ENCODE data around the gene COMMD2.

DNA sequence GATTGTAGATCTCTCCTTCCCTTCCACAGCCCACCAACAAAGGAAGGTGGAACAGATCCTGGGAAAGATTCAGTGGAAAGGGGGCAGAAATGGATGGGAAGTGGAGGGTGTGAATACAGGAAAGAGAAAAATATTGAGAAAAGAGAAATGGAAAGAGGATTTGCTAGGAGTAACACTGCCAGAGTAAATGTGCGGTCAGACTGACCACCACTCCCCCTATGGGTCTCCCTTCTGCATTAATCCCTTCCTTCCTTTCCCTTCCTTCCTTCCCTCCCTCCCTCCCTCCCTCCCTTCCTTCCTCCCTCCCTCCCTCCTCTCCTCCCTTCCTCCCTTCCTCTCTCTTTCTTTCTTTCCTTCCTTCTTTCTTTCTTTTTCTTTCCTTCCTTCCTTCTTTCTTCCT, 12.0 kb upstream of the COMMD2 start:
- TF ChIP-seq BCL11A (IDR thresholded peaks at IDR 0.05; ENCODE audit: low read depth, low read length) = no peak
- TF ChIP-seq FOS (IDR thresholded peaks at IDR 0.05; ENCODE audit: borderline replicate concordance, extremely low read depth, insufficient read length) = no peak
- no peak for TF ChIP-seq SP1 (IDR thresholded peaks at IDR 0.05; ENCODE audit: low read depth, low read length)
- no peak for TF ChIP-seq EP300 (IDR thresholded peaks at IDR 0.05; ENCODE audit: borderline replicate concordance in 1 of 2, control insufficient read depth in 1 of 2, low read depth in 2 of 2, low read length in 2 of 2)
- no peak for TF ChIP-seq ZZZ3 (IDR thresholded peaks at IDR 0.05; ENCODE audit: control insufficient read depth, insufficient read length, low read depth)
- no peak for TF ChIP-seq TARDBP (IDR thresholded peaks at IDR 0.05; ENCODE audit: borderline replicate concordance)
- TF ChIP-seq GATAD2B (conservative IDR thresholded peaks at IDR 0.05; ENCODE audit: low read depth) = no peak
